Measurements from ENCODE around the gene ERMARD.

DNA sequence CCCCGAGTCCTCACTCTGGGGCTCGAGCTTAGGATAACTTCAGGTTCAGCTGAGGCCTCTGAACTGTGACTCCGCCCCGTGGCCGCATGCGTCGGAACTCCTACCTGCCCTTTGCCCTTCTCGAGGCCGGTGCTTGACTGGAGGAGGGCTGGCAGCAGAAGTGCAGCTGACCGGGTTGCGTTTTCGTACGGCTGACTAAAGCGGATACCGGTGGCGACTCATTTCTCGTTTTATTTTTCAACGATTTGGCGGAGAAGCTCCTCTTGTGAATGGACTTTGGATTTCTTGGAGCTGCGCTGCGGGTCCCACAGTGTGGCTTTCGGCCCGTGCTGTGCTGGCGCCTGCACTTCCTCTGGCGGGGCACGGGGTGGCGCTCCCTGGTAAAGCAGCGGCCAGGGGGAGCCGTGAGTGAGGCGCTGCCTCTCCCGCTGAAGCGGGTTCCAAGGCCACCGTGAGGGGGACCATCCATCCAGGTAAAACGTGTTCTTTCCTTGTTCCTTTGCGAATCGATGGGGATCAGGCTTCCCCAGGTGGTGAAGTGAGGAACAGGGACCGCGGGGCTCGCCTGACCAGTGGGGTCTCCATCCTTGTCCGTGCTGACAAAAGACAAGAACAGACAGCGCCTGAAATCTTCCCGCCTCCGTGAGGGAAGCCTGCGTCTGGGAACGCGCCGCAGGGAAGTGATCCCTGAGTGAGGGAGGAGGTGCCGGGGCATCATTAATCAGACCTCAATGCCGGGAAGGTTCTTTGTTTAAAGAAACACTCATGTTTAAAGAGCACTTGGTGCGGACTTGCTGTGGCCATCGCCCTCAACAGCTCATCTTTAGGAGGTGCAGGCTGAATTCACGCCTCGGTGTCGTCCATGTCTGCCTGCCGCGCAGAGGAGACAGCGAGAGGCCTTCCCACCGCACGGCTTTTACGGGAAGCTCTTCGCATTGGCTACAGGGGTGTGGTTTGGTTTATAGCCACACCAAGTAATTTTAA is 38.8 kb downstream of the ERMARD start:
- TF ChIP-seq, protein P1, sequence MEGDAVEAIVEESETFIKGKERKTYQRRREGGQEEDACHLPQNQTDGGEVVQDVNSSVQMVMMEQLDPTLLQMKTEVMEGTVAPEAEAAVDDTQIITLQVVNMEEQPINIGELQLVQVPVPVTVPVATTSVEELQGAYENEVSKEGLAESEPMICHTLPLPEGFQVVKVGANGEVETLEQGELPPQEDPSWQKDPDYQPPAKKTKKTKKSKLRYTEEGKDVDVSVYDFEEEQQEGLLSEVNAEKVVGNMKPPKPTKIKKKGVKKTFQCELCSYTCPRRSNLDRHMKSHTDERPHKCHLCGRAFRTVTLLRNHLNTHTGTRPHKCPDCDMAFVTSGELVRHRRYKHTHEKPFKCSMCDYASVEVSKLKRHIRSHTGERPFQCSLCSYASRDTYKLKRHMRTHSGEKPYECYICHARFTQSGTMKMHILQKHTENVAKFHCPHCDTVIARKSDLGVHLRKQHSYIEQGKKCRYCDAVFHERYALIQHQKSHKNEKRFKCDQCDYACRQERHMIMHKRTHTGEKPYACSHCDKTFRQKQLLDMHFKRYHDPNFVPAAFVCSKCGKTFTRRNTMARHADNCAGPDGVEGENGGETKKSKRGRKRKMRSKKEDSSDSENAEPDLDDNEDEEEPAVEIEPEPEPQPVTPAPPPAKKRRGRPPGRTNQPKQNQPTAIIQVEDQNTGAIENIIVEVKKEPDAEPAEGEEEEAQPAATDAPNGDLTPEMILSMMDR (IDR thresholded peaks at IDR 0.05) = peak; percentile 88 to 99
- TF ChIP-seq POLR2AphosphoS5 (IDR thresholded peaks at IDR 0.05) (no peak), POLR2A (IDR thresholded peaks at IDR 0.05) (no peak), EP300 (IDR thresholded peaks at IDR 0.05) (no peak)
